Lower leg skin (tissue), 4 donors: ENCODE data around the gene HTR1E. TPM values are rescaled to one million over a fixed set of nuclear protein-coding genes. Genes with fewer than 3 reads are reported as not detected.
"Not testable (repeated sequence)": the region's sequence is repeated elsewhere in the genome, so short reads cannot be mapped to it uniquely, and the experiment has no call there.

Experiments
- DNase-seq, 2 donors: peaks; one replicate each; pipeline ENCODE4 v3.0.0-alpha.2; 2019; ENCODE audit warnings: low spot score in 2 of 2
- H3K4me3 ChIP-seq: fragments of 200-600 bp; sonication (generic); 2 replicates; pipeline ENCODE4 v1.5.1; 2017; ENCODE audit warnings: mild to moderate bottlenecking, low read depth; ENCODE audit not compliant: poor library complexity, severe bottlenecking
- CTCF ChIP-seq, 3 donors: fragments of 450-650 bp; IDR thresholded peaks; one replicate each; pipeline ENCODE4 v1.5.1; 2016; ENCODE audit warnings: antibody characterized with exemption in 3 of 3, mild to moderate bottlenecking in 3 of 3, moderate library complexity in 2 of 3
- POLR2A ChIP-seq, 2 donors: fragments of 450-650 bp; IDR thresholded peaks; one replicate each; pipeline ENCODE4 v1.6.1; 2016 to 2017; ENCODE audit warnings: antibody characterized with exemption in 2 of 2, mild to moderate bottlenecking in 1 of 2, moderate library complexity in 1 of 2
- WGBS, 2 donors: methylation state at CpG; one replicate each; pipeline ENCODE4 v1.1.5; 2018; 5-methylcytosine and 5-hydroxymethylcytosine counted together
- intact Hi-C: fragments of 100-400 bp; cut with DNase I; formaldehyde crosslinking; loops from one replicate; pipeline ENCODE4 v1.15.0; 2023; ENCODE audit warnings: low total_unique reads
- total RNA-seq, 4 donors: library from RNA; depleted of rRNA; stranded (reverse); fragments of >200 nt; gene quantifications; one replicate each; pipeline ENCODE4 v1.1.0, GENCODE V29; 2016

The HTR1E gene, protein sequence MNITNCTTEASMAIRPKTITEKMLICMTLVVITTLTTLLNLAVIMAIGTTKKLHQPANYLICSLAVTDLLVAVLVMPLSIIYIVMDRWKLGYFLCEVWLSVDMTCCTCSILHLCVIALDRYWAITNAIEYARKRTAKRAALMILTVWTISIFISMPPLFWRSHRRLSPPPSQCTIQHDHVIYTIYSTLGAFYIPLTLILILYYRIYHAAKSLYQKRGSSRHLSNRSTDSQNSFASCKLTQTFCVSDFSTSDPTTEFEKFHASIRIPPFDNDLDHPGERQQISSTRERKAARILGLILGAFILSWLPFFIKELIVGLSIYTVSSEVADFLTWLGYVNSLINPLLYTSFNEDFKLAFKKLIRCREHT
- under 1 TPM in 1 of 4 donors, not detected in 3; 0.10 TPM for total RNA-seq

- WGBS, 2 donors: 1 to 3% methylated on average over 38 to 55 of the region's 55 CpGs
- no peak for DNase-seq
- TF ChIP-seq CTCF (IDR thresholded peaks at IDR 0.05) (no peak), POLR2A (IDR thresholded peaks at IDR 0.05) (no peak)
Measured at GRCh38 chr6:86937219-86938079, at the start of gene HTR1E. HTR1E (plus strand) TSS chr6:86937528; CDS start chr6:87015335, 77,807 bp downstream.

GRCh38 chr6:86888301-86888700 lies 49.0 kb upstream of the HTR1E start:
- WGBS, 2 donors: 27 to 38% methylated on average over 4 of the region's 4 CpGs
- no peak for DNase-seq
- intact Hi-C loops: no loop called here
- TF ChIP-seq CTCF (IDR thresholded peaks at IDR 0.05) (no peak), POLR2A (IDR thresholded peaks at IDR 0.05) (no peak)
- no peak overlapping the region for H3K4me3 ChIP-seq

More at GRCh38 chr6:86937219-86938079, at the start of gene HTR1E:
- intact Hi-C loops: no loop called here
- H3K4me3 ChIP-seq: no peak within 1 kb of the TSS

GRCh38 chr6:86897265-86897664 lies 40.1 kb upstream of the HTR1E start:
- intact Hi-C loops, DNase-seq, H3K4me3 ChIP-seq: not testable (repeated sequence)
- WGBS, 2 donors: 93 to 95% methylated on average over 8 of the region's 8 CpGs

- TF ChIP-seq CTCF (IDR thresholded peaks at IDR 0.05) (no peak), POLR2A (IDR thresholded peaks at IDR 0.05) (no peak)
- intact Hi-C loops: no loop called here
- 72 to 78% methylated on average over 2 of the region's 2 CpGs for WGBS, 2 donors
- H3K4me3 ChIP-seq: no peak overlapping the region
- DNase-seq: no peak
Measured at GRCh38 chr6:86913795-86914194, 23.5 kb upstream of the HTR1E start.

DNA sequence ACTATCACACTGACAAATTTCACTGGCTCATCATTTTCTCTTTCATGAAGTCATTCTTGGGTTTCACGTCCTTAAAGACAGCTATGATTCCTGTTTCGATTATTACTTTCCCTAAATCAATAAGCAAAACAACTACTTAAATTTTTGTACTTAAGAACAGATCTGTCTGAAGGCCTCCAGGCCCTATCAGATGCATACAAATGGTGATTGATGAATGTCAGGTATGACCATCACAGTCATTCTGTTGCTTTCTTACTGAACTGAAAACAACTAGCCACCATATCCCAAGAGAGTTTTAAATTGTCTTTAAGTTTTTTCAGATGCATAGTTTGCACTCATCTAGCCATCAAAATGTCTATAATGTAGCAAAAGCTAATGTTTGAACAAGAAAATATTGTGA lies 20.9 kb upstream of the HTR1E start:
- no peak overlapping the region for H3K4me3 ChIP-seq
- 81% methylated on average over 2 of the region's 2 CpGs for WGBS, 2 donors
- TF ChIP-seq CTCF (IDR thresholded peaks at IDR 0.05) (no peak), POLR2A (IDR thresholded peaks at IDR 0.05) (no peak)
- no peak for DNase-seq
- intact Hi-C loops: no loop called here

- H3K4me3 ChIP-seq, DNase-seq, intact Hi-C loops: not testable (repeated sequence)
- 81 to 86% methylated on average over 2 of the region's 2 CpGs for WGBS, 2 donors
Measured at GRCh38 chr6:86927138-86927537, 10.2 kb upstream of the HTR1E start.

- H3K4me3 ChIP-seq, intact Hi-C loops, DNase-seq: not testable (repeated sequence)
- WGBS, 2 donors: 92 to 94% methylated on average over 11 of the region's 11 CpGs
Measured at GRCh38 chr6:86927859-86928258, 9.5 kb upstream of the HTR1E start.
